Activated naive CD8-positive, alpha-beta T cell treated with anti-CD3 and anti-CD28 coated beads, Interleukin-2, amount 50 U/mL, for 24 hours (primary cell): ENCODE measurements around the gene PRR14.
"Not testable (repeated sequence)": the region's sequence is repeated elsewhere in the genome, so short reads cannot be mapped to it uniquely, and the experiment has no call there.

ENCODE experiments used
- ATAC-seq: fragments of 150-1000 bp; cut with Tn5 transposase; one replicate; pipeline ENCODE4 v1.10.0; 2021
- DNase-seq: peaks from one replicate; pipeline ENCODE4 v3.0.0; 2021
- H3K27ac Mint-ChIP-seq: one replicate; pipeline ENCODE4 v1.8.0; 2021; ENCODE audit warnings: mild to moderate bottlenecking, mixed read lengths
- H3K27me3 Mint-ChIP-seq: one replicate; pipeline ENCODE4 v1.8.0; 2021; ENCODE audit warnings: mixed read lengths
- H3K36me3 Mint-ChIP-seq: one replicate; pipeline ENCODE4 v1.8.0; 2021; ENCODE audit warnings: low read depth, mixed read lengths
- H3K4me1 Mint-ChIP-seq: one replicate; pipeline ENCODE4 v1.8.0; 2021; ENCODE audit warnings: mixed read lengths
- H3K4me3 Mint-ChIP-seq: one replicate; pipeline ENCODE4 v1.8.0; 2021; ENCODE audit warnings: mild to moderate bottlenecking, moderate library complexity, mixed read lengths
- H3K9me3 Mint-ChIP-seq: one replicate; pipeline ENCODE4 v1.8.0; 2021; ENCODE audit warnings: mixed read lengths

Gene PRR14

DNA sequence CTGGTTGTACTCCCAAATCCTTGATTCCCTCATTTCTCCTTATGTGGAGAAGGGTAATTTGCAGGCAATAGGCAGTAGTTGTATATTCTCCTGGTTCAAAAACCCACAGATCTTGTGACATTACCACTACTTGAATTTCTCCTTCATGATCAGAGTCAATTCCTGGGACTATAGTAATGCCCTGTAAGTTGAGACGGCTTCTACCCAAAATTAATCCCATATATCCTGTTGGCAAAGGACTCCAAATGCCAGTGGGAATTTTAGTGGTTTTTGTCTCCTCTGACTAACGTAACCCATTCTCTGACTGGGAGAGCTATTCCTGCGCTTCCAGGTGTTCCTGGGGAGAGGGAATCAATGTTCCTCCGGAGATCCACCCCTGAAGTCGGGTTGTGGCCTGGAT, 29.0 kb upstream of the PRR14 start:
- Mint-ChIP-seq H3K4me1 (peaks cover 3% of the 10 kb centered on the region), H3K27me3 (no peaks in the 10 kb centered on the region), H3K4me3 (no peak overlapping the region), H3K36me3 (no peaks in the 10 kb centered on the region), H3K9me3 (no peaks in the 10 kb centered on the region), H3K27ac (no peak overlapping the region)
- DNase-seq (no peak), ATAC-seq (no peak)

DNA sequence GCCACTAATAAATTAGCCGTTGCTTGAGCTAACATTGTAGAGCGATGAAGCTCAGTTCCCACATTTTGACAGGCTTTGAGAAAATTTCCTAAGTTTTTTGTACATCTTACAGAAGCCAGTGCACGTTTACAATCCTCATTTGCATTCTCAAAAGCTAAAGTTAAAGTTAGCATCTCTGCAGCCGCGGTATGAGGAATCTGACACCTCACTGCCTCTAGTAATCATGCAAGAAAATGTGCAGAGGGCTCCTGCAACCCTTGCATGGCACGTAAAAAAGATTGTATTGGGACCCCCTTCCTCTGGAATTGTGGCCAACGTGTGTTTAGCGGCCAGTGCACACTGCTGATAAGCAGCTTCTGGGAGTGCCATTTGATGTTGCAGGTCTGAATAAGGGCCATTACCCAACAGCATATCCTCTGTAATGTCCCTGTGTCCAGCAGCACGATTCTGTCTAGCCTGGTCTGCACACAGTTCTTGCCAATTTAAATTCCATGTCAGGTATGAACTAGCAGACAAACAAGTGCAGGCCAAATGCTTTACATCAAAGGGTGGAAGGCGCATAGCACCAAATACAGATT, 28.2 kb upstream of the PRR14 start:
- H3K27me3 Mint-ChIP-seq: no peaks in the 10 kb centered on the region

DNA sequence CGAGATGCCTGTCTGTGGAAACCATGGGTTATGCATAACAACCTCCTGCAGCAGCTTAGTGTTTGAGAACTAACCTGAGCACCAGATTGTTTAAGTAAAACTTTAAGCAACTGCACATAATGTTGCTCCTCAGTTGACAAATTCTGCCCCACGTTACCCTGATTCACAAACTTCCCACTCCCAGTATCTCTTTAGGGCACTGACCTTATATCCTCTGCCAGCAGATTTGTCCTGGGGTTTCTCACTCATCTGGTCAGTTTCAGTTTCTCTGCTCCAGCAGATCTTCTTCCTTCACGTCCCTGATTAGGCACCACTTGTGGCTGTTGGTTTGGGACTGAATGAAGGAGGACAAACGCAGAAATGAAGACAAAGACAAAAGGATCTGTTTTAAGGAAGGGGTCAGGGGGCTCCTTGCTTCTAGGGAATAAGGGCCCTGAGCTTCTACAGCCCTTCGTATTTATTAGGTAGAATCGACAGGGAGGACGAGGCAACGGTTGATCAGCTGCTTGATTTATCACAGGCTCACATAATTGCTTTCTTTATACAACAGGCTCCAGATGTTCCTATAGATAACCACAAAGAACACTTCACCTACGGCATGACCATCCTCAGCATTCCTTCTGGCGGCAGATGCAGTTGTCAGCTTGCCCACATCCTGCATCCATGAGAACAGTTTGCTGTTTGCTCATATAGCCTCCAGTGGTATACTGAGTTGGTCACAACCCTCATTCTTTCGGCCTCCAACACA, 27.1 kb upstream of the PRR14 start:
- Mint-ChIP-seq H3K36me3 (no peaks in the 10 kb centered on the region), H3K27ac (no peak overlapping the region)
- no peak for ATAC-seq

More for the DNA sequence above, 28.2 kb upstream of the PRR14 start:
- DNase-seq: no peak
- Mint-ChIP-seq H3K36me3 (no peaks in the 10 kb centered on the region), H3K4me3 (no peak overlapping the region), H3K27ac (no peak overlapping the region), H3K4me1 (peaks cover 3% of the 10 kb centered on the region), H3K9me3 (no peaks in the 10 kb centered on the region)
- no peak for ATAC-seq

DNA sequence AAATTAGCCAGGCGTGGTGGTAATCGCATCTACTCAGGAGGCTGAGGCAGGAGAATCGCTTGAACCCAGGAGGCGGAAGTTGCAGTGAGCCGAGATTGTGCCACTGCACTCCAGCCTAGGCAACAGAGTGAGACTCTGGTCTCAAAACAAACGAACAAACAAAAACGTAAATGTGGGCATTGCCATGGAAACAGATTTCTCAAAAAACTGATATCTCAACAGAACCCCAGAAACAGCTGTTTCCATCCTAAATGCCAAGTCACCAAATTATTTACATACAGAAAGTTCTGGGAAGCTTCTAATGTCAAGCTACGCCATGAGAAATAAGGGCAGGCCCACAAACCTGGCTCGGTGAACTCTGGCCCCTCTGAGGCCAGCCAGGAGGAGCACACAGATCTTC, 24.5 kb upstream of the PRR14 start:
- DNase-seq (no peak), ATAC-seq (no peak)
- Mint-ChIP-seq H3K36me3 (no peaks in the 10 kb centered on the region), H3K27me3 (no peaks in the 10 kb centered on the region), H3K4me1 (peaks cover 10% of the 10 kb centered on the region), H3K4me3 (no peak overlapping the region), H3K9me3 (no peaks in the 10 kb centered on the region), H3K27ac (no peak overlapping the region)

More for the DNA sequence above, 27.1 kb upstream of the PRR14 start:
- H3K27me3 Mint-ChIP-seq: no peaks in the 10 kb centered on the region
- H3K4me1 Mint-ChIP-seq: peaks cover 4% of the 10 kb centered on the region
- DNase-seq: no peak
- H3K9me3 Mint-ChIP-seq: no peaks in the 10 kb centered on the region
- no peak overlapping the region for H3K4me3 Mint-ChIP-seq

DNA sequence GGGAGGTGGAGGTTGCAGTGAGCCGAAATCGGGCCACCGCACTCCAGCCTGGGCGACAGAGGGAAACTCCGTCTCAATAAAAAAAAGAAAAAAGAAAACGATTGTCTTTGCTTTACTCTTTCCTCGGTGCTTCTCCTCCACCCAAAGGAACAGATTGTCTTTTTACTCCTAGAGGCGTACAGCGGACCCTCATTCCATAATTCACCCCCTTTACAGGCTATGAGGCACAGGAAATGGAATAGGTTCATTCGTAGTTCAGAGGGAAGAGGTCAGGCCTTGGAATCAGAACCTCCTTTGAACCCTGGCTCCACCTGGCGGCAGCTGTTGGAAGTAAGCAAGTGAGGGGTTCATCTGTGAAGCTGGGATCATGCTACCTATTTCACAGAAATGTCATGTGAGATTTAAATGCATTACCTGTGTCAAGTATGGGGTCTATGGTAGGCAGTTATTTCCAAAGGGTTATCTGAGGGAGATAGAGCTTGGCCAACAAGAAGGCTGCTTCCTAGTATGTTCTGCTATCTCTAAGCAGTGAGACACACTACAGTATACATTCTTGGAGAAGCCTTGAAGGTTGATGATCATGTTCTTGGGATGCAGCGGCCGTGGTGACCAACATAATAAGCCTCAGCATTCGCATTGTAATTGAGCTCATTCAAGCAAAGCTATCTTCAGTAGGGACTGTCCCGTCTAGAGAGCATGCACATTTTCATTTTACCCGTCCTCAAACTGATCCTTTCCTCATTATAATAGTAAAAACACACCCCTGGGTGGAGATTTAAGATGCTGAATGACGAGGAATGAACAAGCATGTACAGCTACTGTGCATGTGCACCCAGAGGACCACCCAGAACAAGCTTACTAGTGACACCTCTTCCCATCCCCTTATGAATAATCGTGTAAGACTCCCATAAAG, 21.9 kb upstream of the PRR14 start:
- Mint-ChIP-seq H3K9me3 (no peaks in the 10 kb centered on the region), H3K27me3 (no peaks in the 10 kb centered on the region), H3K4me1 (peaks cover 15% of the 10 kb centered on the region), H3K36me3 (no peaks in the 10 kb centered on the region), H3K27ac (peak overlapping the region; percentile 62), H3K4me3 (peak overlapping the region; percentile 70)
- peak; percentile 94 for DNase-seq
- ATAC-seq: peak; percentile 90

DNA sequence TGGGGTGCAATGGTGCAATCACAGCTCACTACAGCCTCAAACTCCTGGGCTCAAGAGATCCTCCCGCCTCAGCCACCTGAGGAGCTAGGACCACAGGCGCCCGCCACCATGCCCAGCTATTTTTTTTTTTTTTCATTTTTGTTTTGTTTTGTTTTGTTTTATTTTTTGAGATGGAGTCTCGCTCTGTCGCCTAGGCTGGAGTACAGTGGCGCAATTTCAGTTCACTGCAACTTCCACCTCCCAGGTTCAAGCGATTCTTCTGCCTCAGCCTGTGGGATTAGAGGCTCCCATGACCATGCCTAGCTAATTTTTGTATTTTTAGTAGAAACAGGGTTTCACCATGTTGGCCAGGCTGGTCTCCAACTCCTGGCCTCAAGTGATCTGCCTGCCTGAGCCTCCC, 18.3 kb upstream of the PRR14 start:
- not testable (repeated sequence) for H3K4me3 Mint-ChIP-seq, ATAC-seq, DNase-seq, H3K9me3 Mint-ChIP-seq, H3K27me3 Mint-ChIP-seq, H3K27ac Mint-ChIP-seq, H3K36me3 Mint-ChIP-seq
- H3K4me1 Mint-ChIP-seq: peaks cover 34% of the 10 kb centered on the region

DNA sequence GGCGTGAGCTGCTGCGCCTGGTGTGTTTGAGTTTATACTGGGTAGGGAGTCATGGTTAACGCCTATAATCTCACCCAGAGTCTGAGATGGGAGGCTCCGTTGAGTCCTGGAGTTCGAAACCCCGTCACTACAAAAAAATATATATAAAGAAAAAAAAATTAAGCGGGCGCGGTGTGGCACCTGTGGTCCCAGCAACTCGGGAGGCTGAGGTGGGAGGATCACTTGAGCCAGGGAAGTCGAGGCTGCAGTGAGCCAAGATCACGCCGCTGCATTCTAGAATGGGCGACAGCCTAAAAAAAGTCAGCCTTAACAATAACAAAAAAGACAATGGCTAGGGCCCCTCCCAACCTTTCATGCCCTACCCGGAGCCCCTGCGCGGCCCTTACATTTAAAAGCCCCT, 17.2 kb upstream of the PRR14 start:
- Mint-ChIP-seq H3K9me3 (no peaks in the 10 kb centered on the region), H3K4me3 (peak overlapping the region; percentile 92), H3K36me3 (peaks cover 5% of the 10 kb centered on the region), H3K27me3 (no peaks in the 10 kb centered on the region), H3K4me1 (peaks cover 32% of the 10 kb centered on the region), H3K27ac (peak overlapping the region; percentile 98)
- DNase-seq: no peak
- ATAC-seq: no peak

DNA sequence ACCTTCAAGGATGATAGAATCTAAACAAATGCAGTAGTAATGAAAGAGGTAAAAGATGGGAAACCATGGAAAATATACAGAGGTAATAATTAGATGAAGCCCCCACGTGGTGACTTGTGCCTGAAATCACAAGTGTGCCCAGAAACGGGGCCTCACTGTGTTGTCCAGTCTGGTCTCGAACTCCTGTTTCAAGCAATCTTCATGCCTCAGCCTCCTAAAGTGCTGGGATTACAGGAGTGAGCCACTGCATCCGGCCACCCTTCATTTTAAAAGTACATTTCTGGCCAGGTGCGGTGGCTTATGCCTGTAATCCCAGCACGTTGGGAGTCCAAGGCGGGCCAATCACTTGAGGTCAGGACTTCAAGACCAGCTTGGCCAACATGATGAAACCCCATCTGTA, 14.2 kb upstream of the PRR14 start:
- H3K9me3 Mint-ChIP-seq: no peaks in the 10 kb centered on the region
- no peak for DNase-seq
- H3K27me3 Mint-ChIP-seq: no peaks in the 10 kb centered on the region
- H3K4me3 Mint-ChIP-seq: no peak overlapping the region
- no peak for ATAC-seq
- H3K36me3 Mint-ChIP-seq: peaks cover 5% of the 10 kb centered on the region
- peaks cover 23% of the 10 kb centered on the region for H3K4me1 Mint-ChIP-seq
- no peak overlapping the region for H3K27ac Mint-ChIP-seq

DNA sequence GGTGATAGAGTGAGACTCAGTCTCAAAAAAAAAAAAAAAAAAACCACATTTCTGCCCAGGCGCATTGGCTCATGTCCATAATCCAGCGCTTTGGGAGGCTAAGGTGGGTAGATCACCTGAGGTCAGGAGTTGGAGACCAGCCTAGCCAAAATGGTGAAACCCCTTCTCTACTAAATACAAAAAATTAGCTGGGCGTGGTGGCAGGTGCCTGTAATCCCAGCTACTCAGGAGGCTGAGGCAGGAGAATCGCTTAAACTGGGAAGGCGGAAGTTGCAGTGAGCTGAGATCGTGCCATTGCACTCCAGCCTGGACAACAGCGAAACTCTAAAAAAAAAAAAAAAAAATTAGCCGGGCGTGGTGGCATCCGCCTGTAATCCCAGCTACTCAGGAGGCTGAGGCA, 13.6 kb upstream of the PRR14 start:
- ATAC-seq, H3K27me3 Mint-ChIP-seq, H3K9me3 Mint-ChIP-seq, H3K4me3 Mint-ChIP-seq, H3K36me3 Mint-ChIP-seq, H3K27ac Mint-ChIP-seq, DNase-seq: not testable (repeated sequence)
- peaks cover 23% of the 10 kb centered on the region for H3K4me1 Mint-ChIP-seq

DNA sequence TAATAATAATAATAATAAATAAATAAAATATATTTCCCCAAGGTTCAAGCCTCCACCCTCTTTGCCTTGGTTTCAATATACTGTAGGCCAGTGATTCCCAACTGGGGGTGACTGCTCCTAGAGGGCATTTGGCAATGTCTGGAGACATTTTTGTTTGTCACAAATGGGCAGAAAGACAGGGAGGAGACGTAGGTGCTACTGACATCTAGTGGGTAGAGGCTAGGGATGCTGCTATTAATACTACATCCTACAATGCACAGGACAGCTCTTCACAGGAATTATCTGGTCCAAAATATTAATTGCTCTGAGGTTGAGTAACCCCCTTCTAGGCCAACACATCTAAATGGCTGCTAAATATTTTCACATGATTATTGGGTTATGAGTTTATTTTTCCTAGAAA, 12.8 kb upstream of the PRR14 start:
- DNase-seq: no peak
- H3K36me3 Mint-ChIP-seq: peaks cover 5% of the 10 kb centered on the region
- H3K9me3 Mint-ChIP-seq: no peaks in the 10 kb centered on the region
- no peak for ATAC-seq
- no peaks in the 10 kb centered on the region for H3K27me3 Mint-ChIP-seq
- H3K4me3 Mint-ChIP-seq: no peak overlapping the region
- H3K27ac Mint-ChIP-seq: no peak overlapping the region
- peaks cover 23% of the 10 kb centered on the region for H3K4me1 Mint-ChIP-seq

DNA sequence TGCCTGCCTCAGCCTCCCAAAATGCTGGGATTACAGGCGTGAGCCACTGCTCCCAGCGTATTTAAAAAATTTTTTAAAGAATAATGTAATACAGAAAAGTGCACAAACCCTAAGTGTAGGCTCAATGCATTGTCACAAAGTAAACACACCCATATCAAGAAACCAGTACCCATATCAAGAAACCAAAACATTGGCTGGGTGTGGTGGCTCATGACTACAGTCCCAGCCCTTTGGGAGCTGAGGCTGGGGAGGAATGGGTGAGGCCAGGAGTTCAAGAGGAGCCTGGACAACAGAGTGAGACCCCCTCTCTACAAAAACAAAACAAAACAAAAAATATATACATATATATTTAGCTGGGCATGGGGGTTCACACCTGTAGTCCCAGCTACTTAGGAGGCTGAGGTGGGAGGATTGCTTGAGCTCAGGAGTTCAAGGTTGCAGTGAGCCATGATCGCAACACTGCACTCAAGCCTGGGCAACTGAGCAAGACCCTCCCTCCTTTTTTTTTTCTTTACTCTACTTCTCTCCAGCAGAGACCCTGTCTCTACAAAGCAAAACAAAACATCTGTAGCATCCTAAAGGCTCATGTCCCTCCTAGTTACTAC, 9.3 kb upstream of the PRR14 start:
- Mint-ChIP-seq H3K9me3 (no peaks in the 10 kb centered on the region), H3K36me3 (no peaks in the 10 kb centered on the region), H3K4me1 (no peaks in the 10 kb centered on the region), H3K27ac (no peak overlapping the region), H3K4me3 (no peak overlapping the region), H3K27me3 (no peaks in the 10 kb centered on the region)
- DNase-seq (no peak), ATAC-seq (no peak)

DNA sequence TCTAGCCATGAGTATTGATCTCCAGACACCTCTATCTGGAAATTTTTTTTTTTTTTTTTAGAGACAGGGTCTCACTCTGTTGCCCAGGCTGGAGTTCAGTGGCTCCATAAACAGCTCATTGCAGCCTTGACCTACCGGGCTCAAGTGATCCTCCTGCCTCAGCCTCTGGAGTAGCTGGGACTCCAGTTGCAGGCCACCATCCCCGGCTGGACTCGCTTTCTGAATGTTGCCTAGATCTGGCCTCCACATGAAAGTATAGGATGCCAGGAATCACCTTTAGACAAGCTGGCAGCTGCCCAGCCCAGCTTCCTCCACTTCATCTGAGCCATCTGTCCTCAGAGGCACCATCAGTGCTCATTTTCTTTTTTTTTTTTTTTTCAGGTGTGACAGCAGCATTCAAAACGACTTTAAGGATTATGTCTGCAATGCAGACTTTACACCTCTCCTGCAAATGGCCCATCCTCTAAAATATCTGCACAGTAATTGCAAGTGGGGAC, 6.4 kb upstream of the PRR14 start:
- DNase-seq (no peak), ATAC-seq (no peak)
- Mint-ChIP-seq H3K36me3 (no peaks in the 10 kb centered on the region), H3K9me3 (no peaks in the 10 kb centered on the region), H3K4me1 (no peaks in the 10 kb centered on the region), H3K27ac (no peak overlapping the region), H3K27me3 (no peaks in the 10 kb centered on the region), H3K4me3 (no peak overlapping the region)

DNA sequence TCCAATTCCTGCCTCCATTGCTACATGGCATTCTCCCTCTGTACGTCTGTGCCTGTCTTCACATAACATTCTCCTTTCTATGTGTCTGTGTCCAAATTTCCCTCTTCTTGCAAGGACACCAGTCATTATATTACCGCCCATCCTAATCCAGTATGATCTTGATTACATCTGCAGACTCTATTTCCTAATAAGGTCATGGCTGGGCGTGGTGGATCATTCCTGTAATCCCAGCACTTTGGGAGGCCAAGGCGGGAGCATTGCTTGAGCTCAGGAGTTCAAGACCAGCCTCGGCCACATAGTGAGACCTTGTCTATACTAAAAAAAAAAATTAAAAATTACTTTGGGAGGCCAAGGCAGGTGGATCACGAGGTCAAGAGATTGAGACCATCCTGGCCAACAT, 5.0 kb upstream of the PRR14 start:
- Mint-ChIP-seq H3K36me3 (no peaks in the 10 kb centered on the region), H3K27me3 (no peaks in the 10 kb centered on the region), H3K4me1 (peaks cover 8% of the 10 kb centered on the region), H3K4me3 (no peak overlapping the region), H3K27ac (no peak overlapping the region), H3K9me3 (no peaks in the 10 kb centered on the region)
- no peak for ATAC-seq
- no peak for DNase-seq

DNA sequence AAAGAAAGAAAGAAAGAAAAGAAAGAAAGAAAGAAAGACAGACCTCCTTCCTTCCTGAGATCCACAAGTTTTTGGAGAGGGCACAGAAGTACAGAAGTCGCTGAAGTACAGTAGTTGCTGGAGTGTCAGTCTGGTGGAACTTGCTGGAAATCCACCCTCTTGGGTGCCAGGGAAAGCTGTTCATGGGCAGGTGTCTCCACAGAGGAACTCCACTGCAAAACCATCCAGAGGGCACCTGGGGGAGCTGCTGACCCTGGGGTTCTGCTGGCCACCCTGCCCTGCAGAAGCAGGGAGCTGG, 3.5 kb upstream of the PRR14 start:
- Mint-ChIP-seq H3K4me3 (no peak overlapping the region), H3K36me3 (peaks cover 5% of the 10 kb centered on the region), H3K27me3 (no peaks in the 10 kb centered on the region), H3K9me3 (no peaks in the 10 kb centered on the region), H3K4me1 (peaks cover 13% of the 10 kb centered on the region), H3K27ac (no peak overlapping the region)
- no peak for DNase-seq
- ATAC-seq: no peak
